Immature natural killer cell (primary cell): ENCODE measurements around the gene PRR35. TPM values are rescaled to one million over a fixed set of nuclear protein-coding genes. Genes with fewer than 3 reads are reported as not detected.
"Not testable (repeated sequence)": the region's sequence is repeated elsewhere in the genome, so short reads cannot be mapped to it uniquely, and the experiment has no call there.

Experiments
- DNase-seq, 3 donors: peaks; one replicate each; pipeline ENCODE4 v3.0.0; 2022; ENCODE audit warnings: mixed read lengths in 1 of 3
- H3K27ac Mint-ChIP-seq, 6 donors: one replicate each; pipeline ENCODE4 v1.8.0; 2020; ENCODE audit warnings: mixed read lengths in 6 of 6, mild to moderate bottlenecking in 5 of 6, inconsistent platforms in 4 of 6, moderate library complexity in 3 of 6
- H3K27me3 Mint-ChIP-seq, 3 donors: one replicate each; pipeline ENCODE4 v1.8.0; 2020 to 2021; ENCODE audit warnings: low read depth in 3 of 3, mild to moderate bottlenecking in 3 of 3, mixed read lengths in 3 of 3, moderate library complexity in 3 of 3, inconsistent platforms in 1 of 3
- H3K36me3 Mint-ChIP-seq, 3 donors: one replicate each; pipeline ENCODE4 v1.8.0; 2020; ENCODE audit warnings: mixed read lengths in 3 of 3, inconsistent platforms in 2 of 3, mild to moderate bottlenecking in 2 of 3
- H3K4me1 Mint-ChIP-seq, 2 donors: one replicate each; pipeline ENCODE4 v1.8.0; 2020; ENCODE audit warnings: inconsistent platforms in 2 of 2, mild to moderate bottlenecking in 2 of 2, mixed read lengths in 2 of 2, moderate library complexity in 1 of 2
- H3K4me3 Mint-ChIP-seq, 5 donors: one replicate each; pipeline ENCODE4 v1.8.0; 2020; ENCODE audit warnings: mild to moderate bottlenecking in 5 of 5, mixed read lengths in 5 of 5, inconsistent platforms in 3 of 5, moderate library complexity in 3 of 5
- H3K9me3 Mint-ChIP-seq, 6 donors: one replicate each; pipeline ENCODE4 v1.8.0; 2020; ENCODE audit warnings: mild to moderate bottlenecking in 6 of 6, mixed read lengths in 6 of 6, inconsistent platforms in 4 of 6, moderate library complexity in 3 of 6
- polyA plus RNA-seq, 3 donors: library from polyadenylated mRNA; unstranded; fragments of 300-500 nt; fragmentation: Illumina TruSeq; gene quantifications; one replicate each; pipeline ENCODE4 v1.2.3, GENCODE V29; 2021

Gene PRR35
- polyA plus RNA-seq, 3 donors from 2014 or later, result not detected

DNA sequence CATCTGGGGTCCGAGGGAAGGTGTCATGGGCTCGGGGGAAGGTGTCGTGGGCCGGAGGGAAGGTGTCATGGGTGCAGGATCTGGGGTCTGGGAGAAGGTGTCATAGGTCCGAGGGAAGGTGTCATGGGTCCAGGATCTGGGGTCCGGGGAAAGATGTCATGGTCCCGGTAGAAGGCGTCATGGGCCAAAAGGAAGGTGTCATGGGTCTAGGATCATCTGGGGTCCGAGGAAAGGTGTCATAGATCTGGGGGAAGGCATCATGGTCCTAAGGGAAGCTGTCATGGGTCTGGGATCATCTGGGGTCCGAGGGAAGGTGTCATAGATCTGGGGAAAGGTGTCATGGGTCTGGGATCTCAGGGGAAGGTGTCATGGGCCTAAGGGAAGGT, 30.6 kb downstream of the PRR35 start:
- Mint-ChIP-seq H3K36me3 (no peaks in the 10 kb centered on the region), H3K27ac (peak overlapping the region; percentile 43 to 89 (median 83)), H3K4me3 (peak overlapping the region; percentile 78 to 91 (median 87)), H3K27me3 (peaks cover 11 to 21% (median 15%) of the 10 kb centered on the region in 3 donors), H3K4me1 (peaks cover 33 to 42% of the 10 kb centered on the region in 2 donors), H3K9me3 (no peaks in the 10 kb centered on the region)
- no peak for DNase-seq

DNA sequence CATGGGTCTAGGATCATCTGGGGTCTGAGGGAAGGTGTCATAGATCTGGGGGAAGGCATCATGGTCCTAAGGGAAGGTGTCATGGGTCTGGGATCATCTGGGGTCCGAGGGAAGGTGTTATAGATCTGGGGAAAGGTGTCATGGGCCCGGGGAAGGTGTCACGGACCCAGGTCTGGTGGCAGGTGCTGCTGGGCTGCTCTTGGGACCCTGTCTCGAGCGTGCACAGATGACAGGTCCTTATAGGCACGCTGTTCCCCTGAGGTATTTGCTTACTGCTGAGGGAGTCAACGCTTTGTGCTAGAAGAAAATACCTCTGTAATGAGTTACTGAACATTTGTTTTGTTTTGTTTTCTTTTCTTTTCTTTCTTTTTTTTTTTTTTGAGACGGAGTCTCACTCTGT, 31.0 kb downstream of the PRR35 start:
- peaks cover 11 to 19% (median 15%) of the 10 kb centered on the region in 3 donors for H3K27me3 Mint-ChIP-seq

DNA sequence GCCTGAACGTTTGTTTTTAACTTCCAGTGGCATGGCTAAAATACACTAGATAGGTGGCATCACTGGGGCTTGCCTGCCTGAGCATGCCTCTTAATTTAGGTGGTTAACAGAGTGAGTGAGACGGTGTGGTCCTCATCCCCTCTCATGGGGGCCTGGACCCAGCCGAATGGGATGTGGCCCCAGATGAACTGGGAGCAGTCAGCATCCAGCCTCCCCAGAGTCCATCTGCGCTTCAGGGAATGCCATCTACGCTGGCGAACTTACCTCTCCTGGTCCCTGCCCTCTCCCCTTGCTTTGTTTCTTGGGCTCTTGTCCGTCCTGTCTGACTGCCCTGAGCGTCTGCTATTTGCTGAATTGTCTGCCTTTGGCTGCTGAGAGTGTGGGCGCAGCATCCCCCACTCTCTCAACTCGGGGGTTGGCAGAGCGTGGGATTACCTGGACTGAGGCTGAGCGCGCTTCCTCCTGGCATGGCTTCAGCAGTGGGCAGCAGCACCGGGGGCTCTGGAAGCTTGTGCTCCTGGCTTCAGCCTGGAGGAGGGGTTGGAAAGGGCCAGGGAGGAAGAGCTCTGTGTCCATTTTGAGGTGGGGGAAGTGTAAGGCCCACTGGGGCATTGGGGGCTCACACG, 31.8 kb downstream of the PRR35 start:
- Mint-ChIP-seq H3K27ac (peak overlapping the region in 1 of 6 donors; percentile 64), H3K4me3 (peak overlapping the region in 4 of 5 donors; percentile 78 to 91 (median 85)), H3K36me3 (no peaks in the 10 kb centered on the region), H3K9me3 (no peaks in the 10 kb centered on the region), H3K4me1 (peaks cover 35 to 42% of the 10 kb centered on the region in 2 donors), H3K27me3 (peaks cover 11 to 19% (median 15%) of the 10 kb centered on the region in 3 donors)
- no peak for DNase-seq

More for the DNA sequence above, 31.0 kb downstream of the PRR35 start:
- Mint-ChIP-seq H3K36me3 (no peaks in the 10 kb centered on the region), H3K4me3 (peak overlapping the region; percentile 78 to 91 (median 87)), H3K27ac (peak overlapping the region; percentile 43 to 89 (median 83)), H3K9me3 (no peaks in the 10 kb centered on the region), H3K4me1 (peaks cover 35 to 42% of the 10 kb centered on the region in 2 donors)
- DNase-seq, result no peak

DNA sequence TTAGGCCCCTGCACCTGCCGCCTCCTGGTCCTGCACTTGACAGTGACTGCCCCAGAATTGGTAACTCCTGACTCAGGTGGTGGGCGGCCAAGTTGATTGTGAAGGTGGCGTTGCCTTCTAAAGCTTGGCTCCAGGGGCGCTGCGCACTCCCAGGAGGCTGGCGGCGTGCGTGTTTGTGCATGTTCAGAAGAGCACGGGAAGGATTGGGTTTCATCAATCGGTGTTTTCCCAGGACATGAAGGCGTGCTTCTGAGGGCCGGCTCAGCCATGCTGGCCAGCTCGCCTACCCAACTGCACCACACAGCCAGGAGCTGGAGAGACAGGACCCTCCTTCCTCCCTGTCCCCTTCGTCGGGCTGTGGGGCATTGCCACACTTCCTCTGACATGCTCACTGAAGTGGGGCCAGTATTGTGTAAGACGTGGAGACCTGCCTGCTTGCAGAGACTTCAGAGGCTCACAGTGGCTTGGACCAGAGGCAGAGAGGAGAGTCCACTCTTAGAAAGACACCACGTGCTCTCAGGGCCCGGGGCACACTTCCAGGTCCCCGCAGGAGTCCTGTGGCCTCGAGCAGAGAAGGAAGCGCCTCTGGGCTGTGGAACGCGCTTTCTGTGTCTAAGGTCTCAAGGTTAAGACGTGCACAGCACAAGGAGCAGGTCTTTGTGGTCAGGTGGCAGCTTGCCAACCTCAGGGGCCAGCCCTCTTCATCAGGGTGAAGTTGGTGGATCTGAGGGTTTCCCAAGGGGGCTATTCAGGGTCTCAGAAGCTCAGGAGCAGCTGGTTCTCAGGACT, 32.5 kb downstream of the PRR35 start:
- no peak for DNase-seq
- no peak overlapping the region for H3K4me3 Mint-ChIP-seq
- H3K27ac Mint-ChIP-seq, result no peak overlapping the region
- H3K36me3 Mint-ChIP-seq, result no peaks in the 10 kb centered on the region
- peaks cover 33 to 37% of the 10 kb centered on the region in 2 donors for H3K4me1 Mint-ChIP-seq
- no peaks in the 10 kb centered on the region for H3K9me3 Mint-ChIP-seq
- H3K27me3 Mint-ChIP-seq, result peaks cover 11 to 19% (median 15%) of the 10 kb centered on the region in 3 donors

DNA sequence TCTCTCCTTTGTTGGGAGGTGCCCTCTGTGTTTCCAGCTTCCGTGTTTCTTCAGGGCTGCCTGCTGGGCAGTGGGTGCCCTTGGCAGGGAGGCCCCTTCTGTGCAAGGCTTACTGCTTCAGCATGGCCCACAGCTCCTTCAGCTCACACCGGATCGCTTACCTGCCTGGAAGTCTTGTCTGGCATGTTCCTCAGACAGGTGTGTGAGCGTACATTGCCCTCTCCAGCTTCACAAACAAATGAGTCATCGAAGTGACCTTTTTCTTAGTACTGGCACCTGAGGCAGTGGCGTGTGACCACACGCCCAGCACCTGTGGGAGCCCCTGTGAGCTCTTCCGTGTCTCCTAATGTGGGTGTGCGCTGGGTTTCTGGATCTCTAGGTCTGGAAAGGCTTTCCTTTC, 33.2 kb downstream of the PRR35 start:
- Mint-ChIP-seq H3K4me1 (peaks cover 26 to 34% of the 10 kb centered on the region in 2 donors), H3K9me3 (no peaks in the 10 kb centered on the region)

DNA sequence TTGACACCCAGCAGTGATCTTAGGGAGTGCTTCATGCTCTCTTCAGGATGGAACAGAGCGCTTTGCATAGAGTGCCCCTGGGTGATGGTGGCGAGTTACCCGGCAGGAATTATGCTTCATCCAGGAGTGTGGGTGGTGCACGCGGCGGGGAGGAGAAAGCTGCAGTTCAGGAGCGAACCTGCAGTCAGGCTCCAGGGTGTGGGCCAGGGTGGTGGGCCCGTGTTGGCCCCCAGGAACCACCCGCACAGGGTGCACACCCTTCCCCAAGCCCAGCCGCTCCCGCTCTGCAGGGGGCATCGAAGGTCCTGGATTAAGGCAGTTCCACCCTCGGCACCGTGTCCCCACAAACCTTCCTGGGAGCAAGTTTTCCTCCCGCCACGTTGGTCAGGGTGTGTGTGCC, 33.6 kb downstream of the PRR35 start:
- Mint-ChIP-seq H3K4me1 (peaks cover 24 to 31% of the 10 kb centered on the region in 2 donors), H3K27me3 (peaks cover 9 to 15% (median 12%) of the 10 kb centered on the region in 3 donors), H3K4me3 (no peak overlapping the region), H3K27ac (no peak overlapping the region), H3K36me3 (no peaks in the 10 kb centered on the region), H3K9me3 (no peaks in the 10 kb centered on the region)
- DNase-seq, result no peak

More for the DNA sequence above, 33.2 kb downstream of the PRR35 start:
- Mint-ChIP-seq H3K27me3 (peaks cover 11 to 19% (median 12%) of the 10 kb centered on the region in 3 donors), H3K36me3 (no peaks in the 10 kb centered on the region), H3K4me3 (no peak overlapping the region), H3K27ac (peak overlapping the region in 1 of 6 donors; percentile 45)
- DNase-seq, result no peak

DNA sequence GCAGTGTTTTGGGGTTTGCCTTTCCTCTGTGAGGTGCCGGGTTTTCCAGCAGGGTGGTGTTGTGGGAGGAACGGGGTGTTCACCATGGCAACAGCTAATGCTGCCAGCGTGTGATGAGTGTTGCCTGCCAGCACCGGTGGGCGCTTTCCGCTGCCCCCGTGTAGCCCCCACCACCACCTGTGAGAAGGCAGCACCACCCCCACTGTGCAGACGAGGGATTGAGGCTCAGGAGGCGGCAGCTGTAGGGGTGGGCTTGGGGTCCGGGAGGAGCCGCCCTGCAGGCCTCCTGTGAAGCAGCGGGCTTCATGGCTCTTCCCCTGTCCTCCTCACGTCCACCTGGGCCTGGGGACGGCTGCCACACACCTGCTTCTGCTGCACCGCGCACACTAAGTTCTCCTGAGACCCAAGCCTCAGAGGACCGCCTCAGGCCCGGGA, 34.9 kb downstream of the PRR35 start:
- no peak for DNase-seq
- no peaks in the 10 kb centered on the region for H3K36me3 Mint-ChIP-seq
- no peak overlapping the region for H3K27ac Mint-ChIP-seq
- H3K9me3 Mint-ChIP-seq, result no peaks in the 10 kb centered on the region
- H3K4me3 Mint-ChIP-seq, result no peak overlapping the region
- peaks cover 3 to 6% (median 6%) of the 10 kb centered on the region in 3 donors for H3K27me3 Mint-ChIP-seq
- H3K4me1 Mint-ChIP-seq, result peaks cover 24 to 31% of the 10 kb centered on the region in 2 donors

DNA sequence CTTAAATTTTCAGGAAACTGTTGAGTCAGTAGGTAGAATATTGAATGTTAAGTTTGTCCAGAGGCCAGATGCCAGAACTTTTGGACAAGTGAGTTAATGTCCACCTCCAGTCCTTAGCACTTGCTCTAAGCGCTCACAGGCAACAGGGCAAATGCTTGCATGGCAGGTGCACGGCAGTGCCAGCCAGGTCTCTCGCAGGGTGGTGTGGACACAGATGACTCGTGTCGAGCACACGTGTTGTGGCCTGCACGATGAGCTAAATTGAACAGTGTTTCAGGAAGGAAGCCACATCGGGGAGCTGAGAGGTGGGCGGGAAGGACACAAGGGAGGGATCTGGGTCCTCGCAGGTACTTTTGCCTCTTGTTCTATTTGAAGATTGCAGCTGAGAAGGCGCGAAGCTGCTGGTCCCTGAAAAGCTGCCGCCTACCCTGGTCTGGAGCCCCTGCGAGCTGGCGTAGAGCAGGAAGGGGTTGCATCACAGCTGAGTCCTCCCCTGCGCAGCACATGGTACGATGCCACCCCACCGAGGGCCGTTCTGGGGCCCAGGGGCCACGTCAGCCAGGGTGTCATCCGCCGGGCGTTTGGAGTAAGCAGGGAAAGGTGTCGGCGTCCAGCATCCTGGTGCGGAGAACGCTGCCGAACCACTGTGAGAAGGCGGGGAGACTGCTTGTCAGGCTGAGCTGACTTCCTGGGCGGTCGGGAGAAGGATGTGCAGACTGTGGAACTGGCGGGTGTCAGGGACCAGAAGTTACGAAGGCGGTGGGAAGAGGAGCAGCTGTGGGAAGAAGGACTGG, 35.9 kb downstream of the PRR35 start:
- Mint-ChIP-seq H3K27me3 (peaks cover 0 to 2% (median 2%) of the 10 kb centered on the region in 3 donors), H3K9me3 (no peaks in the 10 kb centered on the region), H3K36me3 (no peaks in the 10 kb centered on the region), H3K4me3 (no peak overlapping the region), H3K27ac (no peak overlapping the region), H3K4me1 (peaks cover 18 to 25% of the 10 kb centered on the region in 2 donors)
- DNase-seq, result no peak

DNA sequence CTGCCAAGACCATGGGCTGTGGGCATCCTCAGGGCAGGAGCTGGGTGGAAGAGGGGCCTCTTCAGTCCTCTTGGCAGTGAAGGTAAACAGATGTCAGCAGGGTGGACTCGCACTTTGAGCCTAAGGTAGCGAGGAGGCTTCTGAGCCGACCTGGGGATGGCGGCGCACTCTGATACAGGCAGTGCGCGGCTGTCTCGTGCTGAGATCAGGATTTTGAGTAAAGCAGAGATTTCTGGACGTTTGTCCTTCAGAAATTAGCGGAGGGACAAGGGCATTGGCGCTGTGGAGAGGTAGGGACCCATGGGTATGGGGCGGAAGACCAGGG, 36.5 kb downstream of the PRR35 start:
- no peak for DNase-seq
- no peak overlapping the region for H3K4me3 Mint-ChIP-seq
- H3K27me3 Mint-ChIP-seq, result peaks cover 0 to 2% (median 2%) of the 10 kb centered on the region in 3 donors
- no peaks in the 10 kb centered on the region for H3K9me3 Mint-ChIP-seq
- H3K27ac Mint-ChIP-seq, result peak overlapping the region in 1 of 6 donors; percentile 76
- no peaks in the 10 kb centered on the region for H3K36me3 Mint-ChIP-seq
- peaks cover 16 to 23% of the 10 kb centered on the region in 2 donors for H3K4me1 Mint-ChIP-seq

DNA sequence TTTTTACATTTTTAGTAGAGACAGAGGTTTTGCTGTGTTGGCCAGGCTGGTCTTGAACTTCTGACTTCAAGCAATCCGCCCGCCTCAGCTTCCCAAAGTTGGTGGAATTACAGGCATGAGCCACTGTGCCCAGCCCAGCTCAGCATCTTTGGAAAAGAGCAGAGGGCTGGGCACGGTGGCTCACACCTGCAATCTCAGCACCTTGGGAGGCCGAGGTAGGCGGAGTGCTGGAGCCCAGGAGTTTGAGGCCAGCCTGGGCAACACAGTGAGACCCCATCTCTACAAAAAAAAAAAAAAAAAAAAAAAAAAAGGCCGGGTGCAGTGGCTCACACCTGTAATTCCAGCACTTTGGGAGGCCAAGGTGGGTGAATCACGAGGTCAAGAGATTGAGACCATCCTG, 37.5 kb downstream of the PRR35 start:
- not testable (repeated sequence) for H3K4me3 Mint-ChIP-seq, H3K27me3 Mint-ChIP-seq, DNase-seq, H3K36me3 Mint-ChIP-seq, H3K9me3 Mint-ChIP-seq, H3K27ac Mint-ChIP-seq
- H3K4me1 Mint-ChIP-seq, result peaks cover 14 to 19% of the 10 kb centered on the region in 2 donors

DNA sequence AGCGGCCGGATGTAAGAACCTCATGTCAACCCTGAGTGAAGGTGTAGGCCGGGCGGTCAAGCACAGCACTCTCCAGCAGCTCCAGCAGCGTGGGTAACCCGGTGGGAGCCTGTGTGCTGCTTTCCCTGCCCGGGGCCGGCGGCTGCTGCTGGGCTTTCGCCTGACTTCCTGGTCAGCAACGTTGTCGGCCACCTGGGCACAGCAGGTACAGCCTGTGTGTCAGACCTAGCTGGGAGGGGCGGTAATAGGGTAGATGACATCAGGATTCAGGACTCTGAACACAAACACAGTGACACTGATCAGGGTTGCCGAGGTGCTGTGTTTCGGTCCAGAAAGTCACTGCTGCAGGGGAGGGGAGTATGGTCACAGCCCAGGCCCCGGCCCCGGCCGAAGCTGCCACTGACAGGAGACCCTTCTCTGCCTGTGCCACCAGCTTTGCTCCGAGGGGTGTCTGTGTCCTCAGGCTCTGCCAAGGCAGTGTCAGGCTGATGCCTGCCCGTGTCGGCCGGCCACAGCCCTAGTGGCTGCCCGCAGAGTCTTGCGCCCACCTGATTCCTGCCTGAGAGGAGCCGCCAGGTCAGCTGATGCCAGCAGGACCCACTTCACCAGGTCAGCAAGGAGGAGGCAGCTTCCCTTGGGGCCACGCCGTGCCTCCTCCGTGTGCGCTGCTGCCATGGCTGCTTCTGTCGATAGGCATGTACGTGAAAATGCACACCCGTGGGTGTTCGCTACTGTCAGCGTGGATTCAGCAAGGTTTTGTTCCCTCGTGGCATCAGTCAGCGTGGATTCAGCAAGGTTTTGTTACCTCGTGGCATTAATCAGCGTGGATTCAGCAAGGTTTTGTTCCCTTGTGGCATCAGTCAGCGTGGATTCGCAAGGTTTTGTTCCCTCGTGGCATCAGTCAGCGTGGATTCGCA, 38.9 kb downstream of the PRR35 start:
- Mint-ChIP-seq H3K27me3 (peaks cover 0 to 1% (median 0%) of the 10 kb centered on the region in 3 donors), H3K27ac (no peak overlapping the region), H3K9me3 (no peaks in the 10 kb centered on the region), H3K36me3 (no peaks in the 10 kb centered on the region), H3K4me3 (no peak overlapping the region), H3K4me1 (peaks cover 18 to 25% of the 10 kb centered on the region in 2 donors)
- no peak for DNase-seq

DNA sequence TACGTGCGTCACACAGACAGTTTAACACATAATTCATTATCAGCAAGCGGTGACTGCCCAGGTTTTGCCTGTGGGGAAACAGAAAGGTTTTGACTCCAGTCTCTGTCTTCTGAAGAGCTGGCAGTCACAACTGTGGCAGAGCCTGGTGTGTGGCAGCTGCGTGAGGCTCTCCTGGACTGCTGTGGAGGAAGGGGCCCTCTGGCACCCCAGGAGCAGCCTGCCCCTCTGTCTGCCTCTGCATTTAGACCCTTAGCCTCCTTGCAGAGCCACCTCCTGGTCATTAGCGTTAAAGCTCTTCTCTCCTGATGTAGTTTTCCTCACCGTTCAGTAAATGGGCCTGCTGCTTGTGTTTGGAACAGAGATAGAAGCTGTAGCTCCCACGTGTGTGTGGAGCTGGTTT, 40.6 kb downstream of the PRR35 start:
- H3K4me1 Mint-ChIP-seq, result peaks cover 16 to 18% of the 10 kb centered on the region in 2 donors
- DNase-seq, result no peak
- no peaks in the 10 kb centered on the region for H3K27me3 Mint-ChIP-seq
- no peaks in the 10 kb centered on the region for H3K9me3 Mint-ChIP-seq
- no peak overlapping the region for H3K4me3 Mint-ChIP-seq
- no peak overlapping the region for H3K27ac Mint-ChIP-seq
- H3K36me3 Mint-ChIP-seq, result no peaks in the 10 kb centered on the region

DNA sequence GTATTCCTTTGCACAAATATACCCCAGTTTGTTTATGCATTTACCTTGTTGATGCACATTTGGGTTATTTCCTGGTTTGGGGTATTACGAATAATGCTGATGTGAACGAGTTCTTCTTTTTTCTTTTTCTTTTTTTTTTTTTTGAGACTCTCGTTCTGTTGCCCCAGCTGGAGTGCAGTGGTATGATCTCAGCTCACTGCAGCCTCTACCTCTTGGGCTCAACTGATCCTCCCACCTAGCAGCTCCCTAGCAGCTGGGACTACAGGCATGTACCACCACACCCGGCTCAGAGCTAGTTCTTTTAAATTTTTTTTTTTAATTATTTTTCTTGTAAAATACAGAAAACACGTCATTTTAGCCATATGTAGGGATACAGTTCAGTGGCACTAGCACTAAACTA, 43.7 kb downstream of the PRR35 start:
- Mint-ChIP-seq H3K36me3 (no peaks in the 10 kb centered on the region), H3K4me3 (no peak overlapping the region)

More for the DNA sequence above, 43.7 kb downstream of the PRR35 start:
- H3K27me3 Mint-ChIP-seq, result no peaks in the 10 kb centered on the region
- H3K9me3 Mint-ChIP-seq, result no peaks in the 10 kb centered on the region
- no peak overlapping the region for H3K27ac Mint-ChIP-seq
- no peak for DNase-seq
- H3K4me1 Mint-ChIP-seq, result peaks cover 14 to 18% of the 10 kb centered on the region in 2 donors
